Dermis blood vessel endothelial cell (primary cell): ENCODE results near the gene SNRPB. TPM values are rescaled to one million over a fixed set of nuclear protein-coding genes. Genes with fewer than 3 reads are reported as not detected.
A peak's percentile ranks its signal among the peaks of the same experiment; 100 is the strongest.

Experiments
- DNase-seq: peaks from one replicate; pipeline ENCODE4 v3.0.0; 2010
- total RNA-seq: library from RNA; depleted of rRNA; stranded (reverse); fragments of >200 nt; gene quantifications from 2 replicates; pipeline ENCODE4 v1.2.3, GENCODE V29; 2014

SNRPB gene
- total RNA-seq, 1 donor from 2014 or later: 260 TPM

GRCh38 chr20:2473516-2473915 is 2.9 kb upstream of the SNRPB start:
- DNase-seq: peak; percentile 30

- DNase-seq: peak; percentile 68
Observed at GRCh38 chr20:2469991-2470422, 582 bp downstream of the SNRPB start.

GRCh38 chr20:2468581-2469407 is 1.8 kb downstream of the SNRPB start:
- no peak for DNase-seq

GRCh38 chr20:2467412-2467811 is 3.2 kb downstream of the SNRPB start:
- no peak for DNase-seq

GRCh38 chr20:2465100-2465499 is 5.5 kb downstream of the SNRPB start:
- no peak for DNase-seq

- DNase-seq: no peak
Observed at GRCh38 chr20:2463616-2464365, 6.8 kb downstream of the SNRPB start.

- DNase-seq: no peak
Observed at GRCh38 chr20:2462484-2462883, 8.1 kb downstream of the SNRPB start.

- DNase-seq: no peak
Observed at GRCh38 chr20:2460752-2461424, 9.7 kb downstream of the SNRPB start.

- no peak for DNase-seq
Observed at GRCh38 chr20:2459981-2460751, 10.4 kb downstream of the SNRPB start.

GRCh38 chr20:2458919-2459499 is 11.6 kb downstream of the SNRPB start:
- DNase-seq: no peak

GRCh38 chr20:2455771-2456497 is 14.7 kb downstream of the SNRPB start:
- no peak for DNase-seq

GRCh38 chr20:2453792-2454191 is 16.8 kb downstream of the SNRPB start:
- DNase-seq: no peak

- peak; percentile 86 for DNase-seq
Observed at GRCh38 chr20:2451939-2452732, 18.5 kb downstream of the SNRPB start.

GRCh38 chr20:2451422-2451821 is 19.2 kb downstream of the SNRPB start:
- DNase-seq: no peak

GRCh38 chr20:2449386-2449785 is 21.2 kb downstream of the SNRPB start:
- DNase-seq: no peak

- no peak for DNase-seq
Observed at GRCh38 chr20:2446845-2447244, 23.7 kb downstream of the SNRPB start.

- DNase-seq: no peak
Observed at GRCh38 chr20:2431185-2431584, 39.4 kb downstream of the SNRPB start.

GRCh38 chr20:2430538-2430937 is 40.1 kb downstream of the SNRPB start:
- no peak for DNase-seq

- DNase-seq: no peak
Observed at GRCh38 chr20:2429051-2429450, 41.5 kb downstream of the SNRPB start.

GRCh38 chr20:2421247-2421646 is 49.3 kb downstream of the SNRPB start:
- peak; percentile 13 for DNase-seq

GRCh38 chr20:2420510-2420909 is 50.1 kb downstream of the SNRPB start:
- no peak for DNase-seq
